Endodermal cell (in vitro differentiated cells): ENCODE measurements around the gene EYS. TPM values are rescaled to one million over a fixed set of nuclear protein-coding genes. Genes with fewer than 3 reads are reported as not detected.
"Not testable (repeated sequence)": the region's sequence is repeated elsewhere in the genome, so short reads cannot be mapped to it uniquely, and the experiment has no call there.

Source experiments
- DNase-seq: peaks from one replicate; pipeline ENCODE4 v3.0.0-alpha.2; 2017
- H3K27ac ChIP-seq: 2 replicates; pipeline ENCODE4 v1.5.1; 2013; ENCODE audit warnings: mild to moderate bottlenecking, low read depth, low read length, moderate library complexity
- H3K27me3 ChIP-seq: 2 replicates; pipeline ENCODE4 v1.6.1; 2013; ENCODE audit warnings: mild to moderate bottlenecking, low read length, moderate library complexity; ENCODE audit not compliant: insufficient read depth, control insufficient read depth, poor library complexity, severe bottlenecking
- H3K36me3 ChIP-seq: 2 replicates; pipeline ENCODE4 v1.7.0; 2013; ENCODE audit warnings: mild to moderate bottlenecking, low read length, moderate library complexity; ENCODE audit not compliant: control insufficient read depth, insufficient read depth
- H3K4me1 ChIP-seq: one replicate; pipeline ENCODE4 v1.7.0; 2013; ENCODE audit warnings: low read length; ENCODE audit not compliant: control insufficient read depth, insufficient read depth
- H3K4me3 ChIP-seq: 2 replicates; pipeline ENCODE4 v1.5.1; 2013; ENCODE audit warnings: mild to moderate bottlenecking, low read length, moderate library complexity
- H3K9ac ChIP-seq: 2 replicates; pipeline ENCODE4 v1.6.1; 2013; ENCODE audit warnings: mild to moderate bottlenecking, low read length, moderate library complexity; ENCODE audit not compliant: poor library complexity, severe bottlenecking; ENCODE audit errors: extremely low read depth
- H3K9me3 ChIP-seq: 2 replicates; pipeline ENCODE4 v1.6.1; 2013; ENCODE audit warnings: mild to moderate bottlenecking, low read length, moderate library complexity; ENCODE audit not compliant: control insufficient read depth
- H3K27ac Mint-ChIP-seq: 2 replicates; pipeline ENCODE4 v1.8.0; 2020; ENCODE audit warnings: mixed read lengths
- H3K27me3 Mint-ChIP-seq: 2 replicates; pipeline ENCODE4 v1.8.0; 2021; ENCODE audit warnings: mild to moderate bottlenecking, mixed read lengths; ENCODE audit not compliant: insufficient read depth
- H3K36me3 Mint-ChIP-seq: 2 replicates; pipeline ENCODE4 v1.8.0; 2020; ENCODE audit warnings: low read depth, mixed read lengths
- H3K4me1 Mint-ChIP-seq: 2 replicates; pipeline ENCODE4 v1.8.0; 2020; ENCODE audit warnings: mixed read lengths
- H3K4me3 Mint-ChIP-seq: 2 replicates; pipeline ENCODE4 v1.8.0; 2020; ENCODE audit warnings: mild to moderate bottlenecking, moderate library complexity, mixed read lengths
- H3K9me3 Mint-ChIP-seq: 2 replicates; pipeline ENCODE4 v1.8.0; 2020; ENCODE audit warnings: mild to moderate bottlenecking, mixed read lengths
- WGBS, 2 experiments: methylation state at CpG; one replicate each; pipeline versions ENCODE4 v1.1.5 to v1.1.7; 2013; ENCODE audit warnings: missing lambda C conversion rate in 2 of 2, mixed read lengths in 1 of 2; ENCODE audit not compliant: insufficient coverage in 1 of 2, insufficient read length in 1 of 2; 5-methylcytosine and 5-hydroxymethylcytosine counted together
- total RNA-seq, 2 donors: library from RNA; stranded (reverse); fragmentation: NEBNext Ultra II Directional in 1 of 2; extraction: Animal tissue kit (Norgen Biotek cat#: 25700) in 1 of 2; gene quantifications; 2 replicates in 1 of 2; 3 replicates in 1 of 2; pipeline ENCODE4 v1.2.1, GENCODE V29; 2021
- TF ChIP-seq, protein P1 (sequence below): fragments of 200-600 bp; sonication (generic); conservative IDR thresholded peaks from 2 replicates; pipeline ENCODE4 v1.5.0; 2021; ENCODE audit warnings: antibody characterized with exemption, mild to moderate bottlenecking

EYS gene
- total RNA-seq, 2 donors from 2014 or later: 0.31 to 0.70 TPM

DNA sequence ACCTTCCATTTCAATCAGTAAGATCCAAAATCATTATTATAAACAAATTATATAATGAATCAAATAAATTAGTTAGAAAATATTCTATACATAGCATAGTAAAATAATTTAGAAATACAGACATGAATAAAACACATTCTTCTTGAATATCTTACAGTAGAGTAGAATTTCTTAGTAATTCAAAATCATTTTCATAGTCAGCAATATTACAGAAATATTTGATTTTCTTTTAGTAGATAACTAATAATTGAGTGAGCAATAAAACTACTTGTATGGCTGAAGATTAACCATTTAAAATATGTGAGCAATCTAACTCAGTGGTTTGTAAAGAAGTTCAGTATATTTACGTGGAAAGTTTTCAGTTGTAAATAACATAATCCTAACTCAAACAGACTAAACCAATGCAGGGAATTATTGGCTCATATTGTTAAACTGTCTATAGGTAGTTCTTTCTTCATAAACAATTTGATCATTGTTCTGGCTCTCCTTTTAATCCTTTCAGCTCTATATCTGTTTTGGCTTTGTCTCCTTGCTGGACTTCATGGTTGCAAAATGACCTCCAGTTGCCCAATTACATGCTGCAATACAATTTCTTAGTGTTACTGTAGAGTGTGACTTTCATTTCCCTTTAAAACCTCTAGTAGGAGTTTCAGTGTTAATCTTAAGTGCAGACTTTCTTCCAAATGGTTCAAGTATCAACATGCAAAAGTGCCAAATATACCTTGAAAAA lies 307.5 kb downstream of the EYS start:
- no peaks in the 10 kb centered on the region for H3K36me3 ChIP-seq
- no peaks in the 10 kb centered on the region for H3K9me3 Mint-ChIP-seq
- H3K4me1 ChIP-seq: no peaks in the 10 kb centered on the region
- H3K4me3 Mint-ChIP-seq: no peak overlapping the region
- WGBS, 2 experiments: no CpG with 5 or more reads among the region's 1 CpG
- H3K27me3 Mint-ChIP-seq: no peaks in the 10 kb centered on the region
- DNase-seq: no peak
- no peak overlapping the region for H3K9ac ChIP-seq
- H3K27ac Mint-ChIP-seq: no peak overlapping the region
- H3K27me3 ChIP-seq: no peaks in the 10 kb centered on the region
- H3K9me3 ChIP-seq: no peaks in the 10 kb centered on the region
- no peak overlapping the region for H3K27ac ChIP-seq
- H3K4me1 Mint-ChIP-seq: peaks cover 3% of the 10 kb centered on the region
- H3K4me3 ChIP-seq: no peak overlapping the region
- H3K36me3 Mint-ChIP-seq: no peaks in the 10 kb centered on the region
- TF ChIP-seq, protein P1, sequence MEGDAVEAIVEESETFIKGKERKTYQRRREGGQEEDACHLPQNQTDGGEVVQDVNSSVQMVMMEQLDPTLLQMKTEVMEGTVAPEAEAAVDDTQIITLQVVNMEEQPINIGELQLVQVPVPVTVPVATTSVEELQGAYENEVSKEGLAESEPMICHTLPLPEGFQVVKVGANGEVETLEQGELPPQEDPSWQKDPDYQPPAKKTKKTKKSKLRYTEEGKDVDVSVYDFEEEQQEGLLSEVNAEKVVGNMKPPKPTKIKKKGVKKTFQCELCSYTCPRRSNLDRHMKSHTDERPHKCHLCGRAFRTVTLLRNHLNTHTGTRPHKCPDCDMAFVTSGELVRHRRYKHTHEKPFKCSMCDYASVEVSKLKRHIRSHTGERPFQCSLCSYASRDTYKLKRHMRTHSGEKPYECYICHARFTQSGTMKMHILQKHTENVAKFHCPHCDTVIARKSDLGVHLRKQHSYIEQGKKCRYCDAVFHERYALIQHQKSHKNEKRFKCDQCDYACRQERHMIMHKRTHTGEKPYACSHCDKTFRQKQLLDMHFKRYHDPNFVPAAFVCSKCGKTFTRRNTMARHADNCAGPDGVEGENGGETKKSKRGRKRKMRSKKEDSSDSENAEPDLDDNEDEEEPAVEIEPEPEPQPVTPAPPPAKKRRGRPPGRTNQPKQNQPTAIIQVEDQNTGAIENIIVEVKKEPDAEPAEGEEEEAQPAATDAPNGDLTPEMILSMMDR: no peak

DNA sequence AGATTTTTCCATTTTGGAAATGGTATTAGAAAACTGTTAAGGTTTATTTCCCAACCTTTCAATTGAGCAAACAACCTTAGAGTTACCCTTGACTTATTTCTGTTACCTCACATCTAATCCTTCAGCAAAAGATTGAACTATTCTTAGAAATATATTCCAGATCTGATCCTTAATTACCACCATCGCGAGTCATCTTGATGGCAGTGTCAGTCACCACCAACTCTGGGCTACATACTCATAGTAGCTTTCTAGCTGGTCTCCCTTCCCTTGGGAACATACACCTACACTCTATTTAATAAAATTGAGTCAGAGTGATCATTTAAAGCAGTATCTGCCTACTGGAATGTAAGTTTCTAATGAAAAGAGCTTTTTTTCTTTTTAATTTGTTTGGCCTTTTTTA lies 308.2 kb downstream of the EYS start:
- Mint-ChIP-seq H3K27me3 (no peaks in the 10 kb centered on the region), H3K4me1 (peaks cover 3% of the 10 kb centered on the region), H3K27ac (no peak overlapping the region), H3K4me3 (no peak overlapping the region), H3K9me3 (no peaks in the 10 kb centered on the region), H3K36me3 (no peaks in the 10 kb centered on the region)
- 93% methylated on average over 2 of the region's 2 CpGs; no CpG with 5 or more reads in 1 of the 2 experiments for WGBS, 2 experiments
- Histone ChIP-seq H3K9me3 (no peaks in the 10 kb centered on the region), H3K4me1 (no peaks in the 10 kb centered on the region), H3K27me3 (no peaks in the 10 kb centered on the region), H3K4me3 (no peak overlapping the region), H3K27ac (no peak overlapping the region), H3K9ac (no peak overlapping the region), H3K36me3 (no peaks in the 10 kb centered on the region)
- TF ChIP-seq, protein P1: no peak
- DNase-seq: no peak

DNA sequence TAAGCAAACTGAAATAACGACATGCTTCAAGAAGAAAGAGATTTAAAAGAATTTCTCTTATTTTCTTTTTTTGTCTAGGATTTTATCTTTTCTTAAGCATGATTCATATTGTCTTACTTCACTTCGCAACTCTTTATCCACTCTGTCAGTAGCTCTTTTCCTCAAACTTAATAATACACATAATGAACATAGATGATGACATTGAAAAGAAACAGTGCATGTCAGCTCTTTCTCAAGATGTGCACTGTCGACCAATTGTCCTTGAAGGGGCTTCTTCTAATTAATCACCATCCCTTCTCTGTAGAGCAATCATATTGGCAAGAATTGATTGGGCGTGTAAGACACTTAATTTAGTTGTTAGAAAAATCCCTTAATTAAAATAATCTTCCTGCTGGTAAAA lies 356.5 kb downstream of the EYS start:
- H3K4me1 ChIP-seq: no peaks in the 10 kb centered on the region
- DNase-seq: no peak
- no peaks in the 10 kb centered on the region for H3K36me3 Mint-ChIP-seq
- no peaks in the 10 kb centered on the region for H3K4me1 Mint-ChIP-seq
- no peaks in the 10 kb centered on the region for H3K27me3 Mint-ChIP-seq
- H3K9me3 Mint-ChIP-seq: no peaks in the 10 kb centered on the region
- H3K9me3 ChIP-seq: no peaks in the 10 kb centered on the region
- no peak overlapping the region for H3K4me3 Mint-ChIP-seq
- H3K27me3 ChIP-seq: no peaks in the 10 kb centered on the region
- no peak overlapping the region for H3K27ac Mint-ChIP-seq
- TF ChIP-seq, protein P1: no peak
- H3K9ac ChIP-seq: no peak overlapping the region
- H3K27ac ChIP-seq: no peak overlapping the region
- no peak overlapping the region for H3K4me3 ChIP-seq
- WGBS, 2 experiments: 80 to 82% methylated on average over 1 to 3 of the region's 4 CpGs
- H3K36me3 ChIP-seq: no peaks in the 10 kb centered on the region

DNA sequence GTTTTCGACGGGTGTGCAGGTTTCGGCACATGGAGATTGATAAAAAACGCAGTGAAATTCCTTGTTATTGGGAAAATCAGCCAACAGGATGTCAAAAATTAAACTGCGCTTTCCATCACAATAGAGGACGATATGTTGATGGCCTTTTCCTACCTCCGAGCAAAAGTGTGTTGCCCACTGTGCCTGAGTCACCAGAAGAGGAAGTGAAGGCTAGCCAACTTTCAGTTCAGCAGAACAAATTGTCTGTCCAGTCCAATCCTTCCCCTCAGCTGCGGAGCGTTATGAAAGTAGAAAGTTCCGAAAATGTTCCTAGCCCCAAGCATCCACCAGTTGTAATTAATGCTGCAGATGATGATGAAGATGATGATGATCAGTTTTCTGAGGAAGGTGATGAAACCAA lies 404.4 kb downstream of the EYS start:
- H3K4me3 ChIP-seq, DNase-seq, H3K9me3 Mint-ChIP-seq, H3K9me3 ChIP-seq, H3K27me3 ChIP-seq, H3K4me1 Mint-ChIP-seq, H3K27ac ChIP-seq, H3K4me3 Mint-ChIP-seq, H3K27ac Mint-ChIP-seq, H3K27me3 Mint-ChIP-seq, H3K4me1 ChIP-seq, H3K9ac ChIP-seq, H3K36me3 ChIP-seq, H3K36me3 Mint-ChIP-seq: not testable (repeated sequence)
- WGBS, 2 experiments: 83% methylated on average over 3 of the region's 10 CpGs; no CpG with 5 or more reads in 1 of the 2 experiments
